ENCODE results near the gene SIRPB2.

SIRPB2 gene

DNA sequence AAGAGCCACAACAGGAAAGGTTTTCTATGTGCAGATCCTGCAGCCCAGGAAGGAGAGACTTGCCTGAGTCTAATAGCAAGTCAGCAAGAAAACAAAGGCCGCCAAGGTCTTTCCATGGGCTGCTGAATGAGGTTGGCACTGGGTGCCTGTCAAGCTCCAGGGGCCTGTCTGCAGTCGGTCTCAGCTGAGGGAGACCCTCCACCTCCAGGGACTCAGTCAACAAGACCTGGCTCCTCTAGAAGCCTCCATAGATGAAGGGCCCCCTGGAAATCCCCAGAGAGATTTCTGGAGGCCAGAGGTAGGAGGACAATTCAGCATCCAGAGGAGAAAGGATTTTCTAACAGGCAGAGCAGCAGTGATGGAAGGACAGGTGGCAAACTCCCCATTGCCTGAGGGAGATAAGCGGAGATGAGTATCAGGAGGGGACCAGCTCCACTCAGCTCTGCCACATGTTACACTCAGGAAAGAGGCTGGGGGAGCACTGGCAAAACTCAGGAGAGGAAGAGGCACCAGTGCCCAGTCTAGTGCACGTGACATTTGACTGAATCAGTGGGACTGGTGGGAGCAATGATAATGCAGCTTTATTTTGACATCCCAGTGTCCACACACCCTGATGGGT lies 64.9 kb downstream of the SIRPB2 start:
- no peak overlapping the region for H3K9ac ChIP-seq
- no peak overlapping the region for H3K27ac ChIP-seq
- H4K20me1 ChIP-seq (ENCODE audit: insufficient read depth), result no peaks in the 10 kb centered on the region
- no peaks in the 10 kb centered on the region for H3K27me3 ChIP-seq (ENCODE audit: insufficient read depth, low read depth)
- TF ChIP-seq, protein P1, sequence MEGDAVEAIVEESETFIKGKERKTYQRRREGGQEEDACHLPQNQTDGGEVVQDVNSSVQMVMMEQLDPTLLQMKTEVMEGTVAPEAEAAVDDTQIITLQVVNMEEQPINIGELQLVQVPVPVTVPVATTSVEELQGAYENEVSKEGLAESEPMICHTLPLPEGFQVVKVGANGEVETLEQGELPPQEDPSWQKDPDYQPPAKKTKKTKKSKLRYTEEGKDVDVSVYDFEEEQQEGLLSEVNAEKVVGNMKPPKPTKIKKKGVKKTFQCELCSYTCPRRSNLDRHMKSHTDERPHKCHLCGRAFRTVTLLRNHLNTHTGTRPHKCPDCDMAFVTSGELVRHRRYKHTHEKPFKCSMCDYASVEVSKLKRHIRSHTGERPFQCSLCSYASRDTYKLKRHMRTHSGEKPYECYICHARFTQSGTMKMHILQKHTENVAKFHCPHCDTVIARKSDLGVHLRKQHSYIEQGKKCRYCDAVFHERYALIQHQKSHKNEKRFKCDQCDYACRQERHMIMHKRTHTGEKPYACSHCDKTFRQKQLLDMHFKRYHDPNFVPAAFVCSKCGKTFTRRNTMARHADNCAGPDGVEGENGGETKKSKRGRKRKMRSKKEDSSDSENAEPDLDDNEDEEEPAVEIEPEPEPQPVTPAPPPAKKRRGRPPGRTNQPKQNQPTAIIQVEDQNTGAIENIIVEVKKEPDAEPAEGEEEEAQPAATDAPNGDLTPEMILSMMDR (conservative IDR thresholded peaks at IDR 0.05; ENCODE audit: low read depth, low read length), result no peak
- no peak overlapping the region for H2AFZ ChIP-seq (ENCODE audit: low read depth)
- H3K36me3 ChIP-seq (ENCODE audit: insufficient read depth), result no peaks in the 10 kb centered on the region
- H3K4me3 ChIP-seq (IDR thresholded peaks at IDR 0.05; ENCODE audit: insufficient read depth, low read depth, low read length), result no peak overlapping the region
- H3K4me2 ChIP-seq, result no peak overlapping the region
- H3K79me2 ChIP-seq (ENCODE audit: insufficient read depth, low read depth), result no peaks in the 10 kb centered on the region
- H3K4me1 ChIP-seq (ENCODE audit: low read depth, poor library complexity, severe bottlenecking), result peaks cover 4% of the 10 kb centered on the region
